ENCODE results near the gene SLC35D1. TPM values are rescaled to one million over a fixed set of nuclear protein-coding genes. Genes with fewer than 3 reads are reported as not detected.
"Not testable (repeated sequence)": the region's sequence is repeated elsewhere in the genome, so short reads cannot be mapped to it uniquely, and the experiment has no call there.

The SLC35D1 gene
- total and polyA plus RNA-seq, 4 donors = 22.9 to 100 (median 29.5) TPM

- DNase-seq (ENCODE audit: low spot score) = no peak
- Histone ChIP-seq H3K4me3 (ENCODE audit: low read depth in 1 of 3, low read length in 3 of 3) (no peak overlapping the region), H3K9me3 (ENCODE audit: control insufficient read depth in 4 of 4, low read length in 3 of 4) (no peaks in the 10 kb centered on the region), H3K36me3 (ENCODE audit: control insufficient read depth in 4 of 4, insufficient read depth in 3 of 4, low read depth in 1 of 4, low read length in 3 of 4) (peaks cover 0 to 24% (median 21%) of the 10 kb centered on the region in 4 donors), H3K27ac (ENCODE audit: low read depth in 1 of 2, low read length in 2 of 2) (no peak overlapping the region), H3K27me3 (ENCODE audit: control insufficient read depth in 4 of 4, insufficient read depth in 4 of 4, low read length in 3 of 4) (no peaks in the 10 kb centered on the region), H3K4me1 (ENCODE audit: control insufficient read depth in 4 of 4, insufficient read depth in 4 of 4, low read length in 3 of 4) (peaks cover 0 to 9% (median 4%) of the 10 kb centered on the region in 4 donors), H3K9ac (ENCODE audit: low read depth in 1 of 2, low read length in 2 of 2) (no peak overlapping the region)
- 40% methylated on average over 3 of the region's 3 CpGs for WGBS
- no peak for TF ChIP-seq FOXA1 (IDR thresholded peaks at IDR 0.05)
- TF ChIP-seq CTCF (IDR thresholded peaks at IDR 0.05; ENCODE audit: low read depth, low read length, missing input control) = no peak
- TF ChIP-seq YY1 (IDR thresholded peaks at IDR 0.05) = no peak
- TF ChIP-seq GABPA (IDR thresholded peaks at IDR 0.05 in 1 of 2, conservative IDR thresholded peaks at IDR 0.05 in 1 of 2) = no peak
- no peak for TF ChIP-seq HNF4G (IDR thresholded peaks at IDR 0.05)
- TF ChIP-seq EGR1 (IDR thresholded peaks at IDR 0.05; ENCODE audit: low read depth in 2 of 2) = no peak
- TF ChIP-seq SP1 (IDR thresholded peaks at IDR 0.05) = no peak
- TF ChIP-seq MAX (IDR thresholded peaks at IDR 0.05) = no peak
- no peak for TF ChIP-seq JUND (IDR thresholded peaks at IDR 0.05)
- TF ChIP-seq HNF4A (conservative IDR thresholded peaks at IDR 0.05) = no peak
These were observed 85.4 kb downstream of the SLC35D1 start for GRCh38 chr1:66968574-66968973.

- not testable (repeated sequence) for H3K9ac ChIP-seq (ENCODE audit: low read depth in 1 of 2, low read length in 2 of 2); DNase-seq (ENCODE audit: low spot score); H3K4me1 ChIP-seq (ENCODE audit: control insufficient read depth in 4 of 4, insufficient read depth in 4 of 4, low read length in 3 of 4); H3K27me3 ChIP-seq (ENCODE audit: control insufficient read depth in 4 of 4, insufficient read depth in 4 of 4, low read length in 3 of 4); H3K27ac ChIP-seq (ENCODE audit: low read depth in 1 of 2, low read length in 2 of 2); H3K9me3 ChIP-seq (ENCODE audit: control insufficient read depth in 4 of 4, low read length in 3 of 4); H3K4me3 ChIP-seq (ENCODE audit: low read depth in 1 of 3, low read length in 3 of 3)
- WGBS = 97% methylated on average over 7 of the region's 7 CpGs
- H3K36me3 ChIP-seq (ENCODE audit: control insufficient read depth in 4 of 4, insufficient read depth in 3 of 4, low read depth in 1 of 4, low read length in 3 of 4) = peaks cover 0 to 31% (median 23%) of the 10 kb centered on the region in 4 donors
These were observed 87.6 kb downstream of the SLC35D1 start for GRCh38 chr1:66966188-66966873.

GRCh38 chr1:66957938-66958337, 96.0 kb downstream of the SLC35D1 start:
- DNase-seq (ENCODE audit: low spot score) = no peak
- H3K27me3 ChIP-seq (ENCODE audit: control insufficient read depth in 4 of 4, insufficient read depth in 4 of 4, low read length in 3 of 4) = no peaks in the 10 kb centered on the region
- H3K27ac ChIP-seq (ENCODE audit: low read depth in 1 of 2, low read length in 2 of 2) = no peak overlapping the region
- no peak for TF ChIP-seq HNF4G (IDR thresholded peaks at IDR 0.05)
- TF ChIP-seq ATF3 (IDR thresholded peaks at IDR 0.05) = no peak
- no peak for TF ChIP-seq REST (IDR thresholded peaks at IDR 0.05)
- no peak for TF ChIP-seq RXRA (IDR thresholded peaks at IDR 0.05)
- no peak for TF ChIP-seq NR2F2 (IDR thresholded peaks at IDR 0.05)
- no peak for TF ChIP-seq FOXA2 (IDR thresholded peaks at IDR 0.05)
- TF ChIP-seq RAD21 (IDR thresholded peaks at IDR 0.05) = no peak
- no peak for TF ChIP-seq MAX (IDR thresholded peaks at IDR 0.05)
- no peak for TF ChIP-seq SP1 (IDR thresholded peaks at IDR 0.05)
- no peak for TF ChIP-seq GABPA (IDR thresholded peaks at IDR 0.05 in 1 of 2, conservative IDR thresholded peaks at IDR 0.05 in 1 of 2)
- 96% methylated on average over 3 of the region's 3 CpGs for WGBS
- H3K36me3 ChIP-seq (ENCODE audit: control insufficient read depth in 4 of 4, insufficient read depth in 3 of 4, low read depth in 1 of 4, low read length in 3 of 4) = peaks cover 0 to 29% (median 15%) of the 10 kb centered on the region in 4 donors
- H3K9ac ChIP-seq (ENCODE audit: low read depth in 1 of 2, low read length in 2 of 2) = no peak overlapping the region
- H3K4me3 ChIP-seq (ENCODE audit: low read depth in 1 of 3, low read length in 3 of 3) = no peak overlapping the region
- H3K9me3 ChIP-seq (ENCODE audit: control insufficient read depth in 4 of 4, low read length in 3 of 4) = no peaks in the 10 kb centered on the region
- no peaks in the 10 kb centered on the region for H3K4me1 ChIP-seq (ENCODE audit: control insufficient read depth in 4 of 4, insufficient read depth in 4 of 4, low read length in 3 of 4)

All from liver (tissue), 9 donors.